ENCODE results near the gene TSSK3. TPM values are rescaled to one million over a fixed set of nuclear protein-coding genes. Genes with fewer than 3 reads are reported as not detected.

Gene TSSK3
- total and polyA plus RNA-seq, 9 of the 15 experiments (the other 6 are each of a cell fraction or from before 2014, with no cell fraction given): 0.27 to 2.8 (median 1.9) TPM

- TF ChIP-seq, protein P1, sequence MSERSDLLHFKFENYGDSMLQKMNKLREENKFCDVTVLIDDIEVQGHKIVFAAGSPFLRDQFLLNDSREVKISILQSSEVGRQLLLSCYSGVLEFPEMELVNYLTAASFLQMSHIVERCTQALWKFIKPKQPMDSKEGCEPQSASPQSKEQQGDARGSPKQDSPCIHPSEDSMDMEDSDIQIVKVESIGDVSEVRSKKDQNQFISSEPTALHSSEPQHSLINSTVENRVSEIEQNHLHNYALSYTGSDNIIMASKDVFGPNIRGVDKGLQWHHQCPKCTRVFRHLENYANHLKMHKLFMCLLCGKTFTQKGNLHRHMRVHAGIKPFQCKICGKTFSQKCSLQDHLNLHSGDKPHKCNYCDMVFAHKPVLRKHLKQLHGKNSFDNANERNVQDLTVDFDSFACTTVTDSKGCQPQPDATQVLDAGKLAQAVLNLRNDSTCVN (CRISPR knock-in tag; IDR thresholded peaks at IDR 0.05): no peak
- TF ChIP-seq BCL6 (CRISPR knock-in tag; IDR thresholded peaks at IDR 0.05) (no peak), MAZ (CRISPR knock-in tag; conservative IDR thresholded peaks at IDR 0.05 in 1 of 2, IDR thresholded peaks at IDR 0.05 in 1 of 2) (peak in 1 of 2 experiments; percentile 21; a peak in 1 of 4 replicates), ATF6 (CRISPR knock-in tag; IDR thresholded peaks at IDR 0.05) (peak; percentile 74), ZNF175 (CRISPR knock-in tag; IDR thresholded peaks at IDR 0.05; ENCODE audit: low read depth) (0 out of 2 replicates have a peak, but pooled peaks have one; percentile 22), CXXC5 (CRISPR knock-in tag; IDR thresholded peaks at IDR 0.05) (peak; percentile 48; the same call in 1 of the 2 replicates), RAD21 (CRISPR knock-in tag; conservative IDR thresholded peaks at IDR 0.05 in 1 of 2, IDR thresholded peaks at IDR 0.05 in 1 of 2) (0 out of 4 replicates have a peak, but pooled peaks of 1 of the 2 experiments have one; percentile 17), ETV5 (CRISPR knock-in tag; IDR thresholded peaks at IDR 0.05; ENCODE audit: low read depth) (peak; percentile 61; the same call in 1 of the 2 replicates), MNT (conservative IDR thresholded peaks at IDR 0.05) (peak in 1 of 2 experiments; percentile 64; a peak in 1 of 4 replicates), MECOM (CRISPR knock-in tag; IDR thresholded peaks at IDR 0.05) (0 out of 2 replicates have a peak, but pooled peaks have one; percentile 26), SMARCA4 (IDR thresholded peaks at IDR 0.05) (peak; percentile 36; the same call in 1 of the 2 replicates), ARID1B (IDR thresholded peaks at IDR 0.05) (peak; percentile 66), YY1 (IDR thresholded peaks at IDR 0.05; ENCODE audit: borderline replicate concordance in 1 of 3, control insufficient read depth in 1 of 3, extremely low read depth in 1 of 3, insufficient read depth in 3 of 3, insufficient read length in 1 of 3, insufficient replicate concordance in 2 of 3, low read depth in 1 of 3, low read length in 2 of 3) (peak in 1 of 3 experiments; percentile 11), TARDBP (IDR thresholded peaks at IDR 0.05) (0 out of 2 replicates have a peak, but pooled peaks have one; percentile 16)
- TF ChIP-seq, protein P2, sequence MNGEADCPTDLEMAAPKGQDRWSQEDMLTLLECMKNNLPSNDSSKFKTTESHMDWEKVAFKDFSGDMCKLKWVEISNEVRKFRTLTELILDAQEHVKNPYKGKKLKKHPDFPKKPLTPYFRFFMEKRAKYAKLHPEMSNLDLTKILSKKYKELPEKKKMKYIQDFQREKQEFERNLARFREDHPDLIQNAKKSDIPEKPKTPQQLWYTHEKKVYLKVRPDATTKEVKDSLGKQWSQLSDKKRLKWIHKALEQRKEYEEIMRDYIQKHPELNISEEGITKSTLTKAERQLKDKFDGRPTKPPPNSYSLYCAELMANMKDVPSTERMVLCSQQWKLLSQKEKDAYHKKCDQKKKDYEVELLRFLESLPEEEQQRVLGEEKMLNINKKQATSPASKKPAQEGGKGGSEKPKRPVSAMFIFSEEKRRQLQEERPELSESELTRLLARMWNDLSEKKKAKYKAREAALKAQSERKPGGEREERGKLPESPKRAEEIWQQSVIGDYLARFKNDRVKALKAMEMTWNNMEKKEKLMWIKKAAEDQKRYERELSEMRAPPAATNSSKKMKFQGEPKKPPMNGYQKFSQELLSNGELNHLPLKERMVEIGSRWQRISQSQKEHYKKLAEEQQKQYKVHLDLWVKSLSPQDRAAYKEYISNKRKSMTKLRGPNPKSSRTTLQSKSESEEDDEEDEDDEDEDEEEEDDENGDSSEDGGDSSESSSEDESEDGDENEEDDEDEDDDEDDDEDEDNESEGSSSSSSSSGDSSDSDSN (IDR thresholded peaks at IDR 0.05; ENCODE audit: borderline replicate concordance in 1 of 2, low read depth in 2 of 2, low read length in 2 of 2): peak; percentile 27 to 82; a peak in 1 of 4 replicates
- TF ChIP-seq, protein P3, sequence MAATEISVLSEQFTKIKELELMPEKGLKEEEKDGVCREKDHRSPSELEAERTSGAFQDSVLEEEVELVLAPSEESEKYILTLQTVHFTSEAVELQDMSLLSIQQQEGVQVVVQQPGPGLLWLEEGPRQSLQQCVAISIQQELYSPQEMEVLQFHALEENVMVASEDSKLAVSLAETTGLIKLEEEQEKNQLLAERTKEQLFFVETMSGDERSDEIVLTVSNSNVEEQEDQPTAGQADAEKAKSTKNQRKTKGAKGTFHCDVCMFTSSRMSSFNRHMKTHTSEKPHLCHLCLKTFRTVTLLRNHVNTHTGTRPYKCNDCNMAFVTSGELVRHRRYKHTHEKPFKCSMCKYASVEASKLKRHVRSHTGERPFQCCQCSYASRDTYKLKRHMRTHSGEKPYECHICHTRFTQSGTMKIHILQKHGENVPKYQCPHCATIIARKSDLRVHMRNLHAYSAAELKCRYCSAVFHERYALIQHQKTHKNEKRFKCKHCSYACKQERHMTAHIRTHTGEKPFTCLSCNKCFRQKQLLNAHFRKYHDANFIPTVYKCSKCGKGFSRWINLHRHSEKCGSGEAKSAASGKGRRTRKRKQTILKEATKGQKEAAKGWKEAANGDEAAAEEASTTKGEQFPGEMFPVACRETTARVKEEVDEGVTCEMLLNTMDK (IDR thresholded peaks at IDR 0.05; ENCODE audit: borderline replicate concordance, insufficient read depth, low read depth, low read length, poor library complexity, severe bottlenecking): no peak
These were observed 17.0 kb upstream of the TSSK3 start (continued) for GRCh38 chr1:32345289-32345827.
